GM23338 (cell line): ENCODE results near the gene MLC1.

Experiments used
- CREB1 ChIP-seq: fragments of 250-450 bp; sonication (Bioruptor Pico); IDR thresholded peaks from 2 replicates; pipeline ENCODE4 v1.5.0; 2020; ENCODE audit warnings: low read depth, mild to moderate bottlenecking, moderate library complexity
- CTCF ChIP-seq, 2 experiments: fragments of 200-600 bp in 1 of 2; sonication (generic) in 1 of 2; conservative IDR thresholded peaks; 2 replicates each; pipeline versions ENCODE4 v1.5.1 to v1.6.1; 2016 to 2017; ENCODE audit warnings: antibody characterized with exemption in 2 of 2, low read depth in 2 of 2, mild to moderate bottlenecking in 2 of 2, moderate library complexity in 1 of 2
- EZH2 ChIP-seq: fragments of 200-600 bp; sonication (generic); IDR thresholded peaks from one replicate; pipeline ENCODE4 v1.8.0; 2017; ENCODE audit warnings: antibody characterized with exemption, mild to moderate bottlenecking, low read depth; ENCODE audit not compliant: unreplicated experiment
- EZH2phosphoT487 ChIP-seq: fragments of 200-600 bp; sonication (generic); IDR thresholded peaks from one replicate; pipeline ENCODE4 v1.8.1; 2018; ENCODE audit warnings: antibody characterized with exemption; ENCODE audit not compliant: unreplicated experiment
- NANOG ChIP-seq: IDR thresholded peaks from 2 replicates; pipeline ENCODE4 v1.6.1; 2016; ENCODE audit warnings: antibody characterized with exemption, borderline replicate concordance
- POLR2AphosphoS5 ChIP-seq: IDR thresholded peaks from 2 replicates; pipeline ENCODE4 v1.6.1; 2016; ENCODE audit warnings: antibody characterized with exemption, low read depth
- REST ChIP-seq: IDR thresholded peaks from one replicate; pipeline ENCODE4 v1.6.1; 2018; ENCODE audit warnings: antibody characterized with exemption; ENCODE audit not compliant: unreplicated experiment
- ZNF462 ChIP-seq: fragments of 250-450 bp; sonication (Bioruptor Pico); IDR thresholded peaks from 2 replicates; pipeline ENCODE4 v1.5.0; 2020; ENCODE audit warnings: mild to moderate bottlenecking, moderate library complexity

- TF ChIP-seq CTCF (conservative IDR thresholded peaks at IDR 0.05; ENCODE audit: low read depth in 2 of 2) = peak; percentile 15 to 39; a peak in 2 of 4 replicates
- no peak for TF ChIP-seq POLR2AphosphoS5
- TF ChIP-seq EZH2phosphoT487 = no peak
- TF ChIP-seq EZH2 = no peak
- no peak for TF ChIP-seq CREB1
- TF ChIP-seq ZNF462 = no peak
- TF ChIP-seq REST = no peak
- no peak for TF ChIP-seq NANOG
Observed at GRCh38 chr22:50074056-50074455, 11.2 kb downstream of the MLC1 start.
